HG02870 (cell line): ENCODE data around the gene SGTB.
"Not testable (repeated sequence)": the region's sequence is repeated elsewhere in the genome, so short reads cannot be mapped to it uniquely, and the experiment has no call there.

Experiments
- ATAC-seq: cut with Tn5 transposase; IDR thresholded peaks from one replicate; pipeline ENCODE4 v1.9.1; 2021; ENCODE audit warnings: mild to moderate bottlenecking, moderate library complexity; ENCODE audit not compliant: unreplicated experiment

Gene SGTB

DNA sequence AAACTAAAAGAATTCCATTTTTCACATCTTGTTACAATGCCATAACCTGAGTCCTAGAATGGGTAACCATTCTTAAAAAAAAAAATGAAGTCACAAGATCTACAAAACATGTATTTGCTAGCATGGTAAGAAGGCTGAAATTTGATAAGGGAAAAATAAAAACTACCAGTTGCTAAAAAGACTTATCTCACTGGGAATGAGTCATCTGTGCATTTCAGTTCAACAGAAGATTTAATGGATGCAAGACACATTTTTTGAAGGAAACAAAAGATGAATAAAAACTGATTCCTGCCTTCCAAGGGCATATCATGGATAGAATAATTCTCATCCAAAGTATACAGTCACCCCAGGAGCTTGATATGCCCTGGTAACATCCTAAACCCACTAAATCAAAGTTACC lies 47.2 kb downstream of the SGTB start:
- no peak for ATAC-seq

- ATAC-seq: no peak
These were observed 49.1 kb downstream of the SGTB start for GRCh38 chr5:65672796-65673195.

DNA sequence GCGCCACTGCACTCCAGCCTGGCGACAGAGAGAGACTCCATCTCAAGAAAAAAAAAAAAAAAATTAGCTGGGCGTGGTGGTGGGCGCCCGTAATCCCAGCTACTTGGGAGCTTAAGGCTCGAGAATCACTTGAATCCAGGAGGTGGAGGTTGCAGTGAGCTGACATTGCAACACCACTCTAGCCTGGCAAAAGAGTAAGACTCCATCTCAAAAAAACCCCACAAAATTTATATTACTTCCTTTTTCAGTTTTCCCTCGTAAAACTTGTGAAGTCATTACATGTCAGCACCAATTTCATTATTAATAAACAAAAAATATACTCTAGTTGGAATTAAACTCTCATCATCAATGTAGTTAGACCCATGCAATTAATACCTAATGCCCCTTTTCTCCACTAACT lies 53.2 kb downstream of the SGTB start:
- ATAC-seq: no peak

DNA sequence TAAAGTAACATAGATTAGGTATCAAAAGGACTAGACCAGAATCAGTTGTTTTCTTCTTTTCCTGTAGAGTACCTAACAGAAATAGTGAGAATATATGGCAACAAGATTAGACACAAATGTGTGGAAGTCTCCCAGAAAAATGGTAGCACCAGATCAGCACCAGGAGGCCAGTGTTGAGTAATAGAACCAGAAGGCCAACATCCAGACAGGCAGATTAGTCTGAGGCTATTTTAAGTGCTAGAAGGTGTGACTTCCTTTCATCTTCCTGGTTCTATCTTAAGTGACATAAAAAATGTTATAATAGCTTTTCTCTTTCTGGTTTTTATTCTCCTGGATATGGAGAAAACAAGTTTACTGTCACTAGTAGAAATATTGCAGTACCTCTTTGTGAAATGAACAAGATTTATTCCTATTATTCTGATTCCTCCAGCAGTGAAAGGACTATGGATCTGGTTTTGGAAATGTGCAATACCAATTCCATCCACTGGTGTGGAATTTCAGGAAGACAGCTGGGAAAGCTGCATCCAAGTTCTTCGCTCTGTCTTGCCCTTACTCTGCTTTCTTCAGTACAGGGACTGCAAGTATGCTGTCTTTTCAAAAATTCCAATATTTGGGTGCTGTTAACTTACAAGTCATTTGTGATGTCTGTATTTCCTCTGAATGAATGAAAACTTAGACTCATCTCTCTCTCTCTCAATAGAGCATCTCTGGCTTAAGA lies 57.9 kb downstream of the SGTB start:
- ATAC-seq: no peak

- no peak for ATAC-seq
These were observed 67.2 kb downstream of the SGTB start for GRCh38 chr5:65654713-65655112.

GRCh38 chr5:65651144-65651543 lies 70.8 kb downstream of the SGTB start:
- no peak for ATAC-seq

DNA sequence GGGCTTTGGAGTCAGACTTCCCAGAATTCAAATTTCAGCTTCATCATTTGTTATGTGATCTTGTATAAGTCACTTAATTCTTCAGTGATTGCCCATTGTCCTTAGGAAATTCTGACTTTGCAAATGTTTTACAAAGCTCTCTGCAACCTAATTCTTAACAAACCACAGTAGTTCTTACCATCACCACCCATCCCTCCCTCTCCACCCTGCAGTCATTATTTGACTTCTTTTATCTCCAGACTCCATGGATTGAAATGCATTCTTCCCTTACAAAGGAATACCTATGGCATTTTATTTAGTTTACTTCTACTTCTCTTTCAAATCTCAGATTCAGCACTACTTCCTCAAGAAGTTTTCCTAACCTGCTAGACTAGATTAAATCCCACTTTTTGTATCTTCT lies 74.0 kb downstream of the SGTB start:
- ATAC-seq: no peak

DNA sequence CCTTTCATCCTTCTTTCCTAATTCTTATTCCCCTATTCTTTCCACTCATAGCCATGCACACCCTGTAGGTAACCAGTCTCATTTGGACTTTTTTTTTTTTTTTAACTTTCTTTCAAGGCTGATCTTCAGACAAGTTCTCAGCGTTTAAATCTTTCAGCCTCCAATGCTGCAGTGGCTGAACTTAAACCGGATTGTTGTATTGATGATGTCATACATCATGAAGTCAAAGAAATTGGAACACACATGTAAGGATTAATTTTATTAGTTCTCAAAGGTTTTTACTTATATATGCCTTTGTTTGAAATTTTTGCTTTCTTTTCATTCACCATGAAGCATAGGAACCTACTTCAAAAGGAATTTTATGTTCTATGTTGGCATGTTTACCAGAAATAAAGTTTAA lies 75.0 kb downstream of the SGTB start:
- ATAC-seq: no peak

- no peak for ATAC-seq
These were observed 81.7 kb downstream of the SGTB start for GRCh38 chr5:65640240-65640639.

DNA sequence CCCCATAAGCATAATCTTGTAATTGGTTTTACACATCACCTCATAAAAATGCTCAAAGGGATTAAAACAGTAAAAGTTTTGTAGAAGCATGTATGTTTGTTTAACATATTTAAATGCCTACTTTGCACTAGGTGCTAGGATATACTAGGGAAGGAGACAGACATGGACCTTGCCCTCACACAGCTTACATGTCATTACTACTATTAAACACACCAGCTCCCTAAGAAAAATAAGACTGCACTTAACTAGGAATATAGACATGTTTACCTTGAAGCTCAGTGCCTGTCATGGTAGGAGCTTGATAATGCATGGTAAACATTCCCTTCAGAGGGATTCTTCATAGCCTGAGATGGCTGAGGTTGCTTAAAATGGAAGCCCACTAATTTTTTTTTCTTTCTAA lies 90.9 kb downstream of the SGTB start:
- no peak for ATAC-seq

GRCh38 chr5:65625743-65626142 lies 96.2 kb downstream of the SGTB start:
- no peak for ATAC-seq

DNA sequence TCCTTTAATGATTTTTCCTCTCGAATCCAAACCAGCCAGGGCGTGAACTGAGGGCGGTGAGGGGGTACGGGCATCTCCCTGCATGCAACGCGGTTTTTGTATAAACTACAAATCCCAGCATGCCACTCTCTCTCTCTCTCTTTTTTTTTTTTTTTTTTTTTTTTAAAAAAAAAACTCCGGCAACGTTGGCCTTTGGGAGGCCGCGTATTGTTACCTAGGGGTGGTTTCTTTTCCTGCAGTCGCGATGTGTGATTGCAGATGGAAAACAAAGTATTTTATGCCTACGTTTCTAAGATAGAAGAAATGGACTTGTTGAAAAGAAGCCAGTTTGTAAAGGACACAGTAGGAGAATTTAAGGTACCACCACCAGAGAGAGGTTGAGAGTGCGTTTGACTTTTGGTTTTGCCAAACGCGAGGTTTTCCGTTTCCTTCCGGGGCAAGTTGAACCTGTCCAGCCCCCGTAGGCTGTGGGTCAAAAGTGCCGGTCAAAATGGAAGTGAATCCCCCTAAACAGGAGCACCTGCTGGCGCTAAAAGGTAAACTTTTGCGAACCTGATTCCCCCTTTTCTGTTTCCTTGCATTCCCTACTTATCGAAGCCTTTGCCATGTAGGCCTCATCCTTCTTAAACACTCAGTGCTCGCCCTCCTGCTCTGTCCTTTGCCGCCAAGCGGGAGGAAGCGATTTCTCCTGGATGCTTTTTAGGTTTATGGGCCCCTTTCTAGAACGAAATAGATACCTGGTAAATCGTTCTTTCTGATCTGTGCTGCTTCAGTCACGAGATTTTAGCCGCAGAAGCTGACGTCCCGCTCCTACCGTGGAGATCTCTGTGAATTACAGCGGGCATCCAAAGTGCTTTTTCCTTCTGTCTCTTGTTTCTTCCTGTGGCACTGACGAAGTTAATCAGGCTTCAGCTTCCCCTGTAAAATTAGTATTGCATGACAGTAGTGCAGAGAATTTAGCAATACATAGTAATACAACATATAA lies 97.0 kb downstream of the SGTB start, which contains the start of the genes SHLD3 and TRAPPC13:
Gene SHLD3 (plus strand): TSS at position 457 of the 985 bp plus-strand sequence. CDS start 4,561 bp downstream, outside the sequence.
Gene TRAPPC13 (plus strand): TSS at position 457 of the 985 bp plus-strand sequence. CDS start 34 bp downstream, at position 491.
- peak; percentile 78 for ATAC-seq

- peak; percentile 93 for ATAC-seq
These were observed 97.8 kb downstream of the SGTB start, which contains the start of gene TRIM23 for GRCh38 chr5:65624025-65624570. TRIM23 (minus strand) TSS chr5:65624333; CDS start chr5:65624274, 59 bp downstream.

- no peak for ATAC-seq
These were observed 98.4 kb downstream of the SGTB start for GRCh38 chr5:65623482-65623881.

GRCh38 chr5:65621961-65622360 lies 99.9 kb downstream of the SGTB start:
- ATAC-seq: not testable (repeated sequence)

DNA sequence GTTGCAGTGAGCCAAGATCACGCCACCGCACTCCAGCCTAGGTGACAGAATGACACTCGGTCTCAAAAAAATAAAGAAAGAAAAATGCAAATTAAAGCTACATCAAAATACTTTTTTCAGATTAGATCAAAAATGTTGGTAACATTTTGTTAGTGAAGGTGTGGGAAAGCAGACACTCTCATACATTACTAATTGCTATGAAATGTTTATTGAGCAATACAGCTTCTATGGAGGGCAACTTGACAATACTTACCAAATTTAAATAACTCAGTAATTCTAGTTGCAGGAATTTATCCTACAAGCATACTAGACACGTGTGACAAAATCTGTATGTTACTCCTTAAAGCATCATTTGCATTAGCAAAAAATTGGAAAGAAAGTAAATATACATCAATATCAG lies 101.9 kb downstream of the SGTB start:
- ATAC-seq: no peak
